Myocyte (in vitro differentiated cells): ENCODE measurements around the gene THAP4. TPM values are rescaled to one million over a fixed set of nuclear protein-coding genes. Genes with fewer than 3 reads are reported as not detected.
A peak's percentile ranks its signal among the peaks of the same experiment; 100 is the strongest.
"Not testable (repeated sequence)": the region's sequence is repeated elsewhere in the genome, so short reads cannot be mapped to it uniquely, and the experiment has no call there.

Experiments used
- DNase-seq: peaks from one replicate; pipeline ENCODE4 v3.0.0-alpha.2; 2012; ENCODE audit warnings: low read depth
- total RNA-seq: library from RNA; depleted of rRNA; stranded (reverse); fragments of >200 nt; gene quantifications from 2 replicates; pipeline ENCODE4 v1.2.3, GENCODE V29; 2014

THAP4 gene
- total RNA-seq, 1 donor from 2014 or later: 54.7 TPM

- DNase-seq: no peak
These were observed 28.9 kb upstream of the THAP4 start for GRCh38 chr2:241665731-241666440.

DNA sequence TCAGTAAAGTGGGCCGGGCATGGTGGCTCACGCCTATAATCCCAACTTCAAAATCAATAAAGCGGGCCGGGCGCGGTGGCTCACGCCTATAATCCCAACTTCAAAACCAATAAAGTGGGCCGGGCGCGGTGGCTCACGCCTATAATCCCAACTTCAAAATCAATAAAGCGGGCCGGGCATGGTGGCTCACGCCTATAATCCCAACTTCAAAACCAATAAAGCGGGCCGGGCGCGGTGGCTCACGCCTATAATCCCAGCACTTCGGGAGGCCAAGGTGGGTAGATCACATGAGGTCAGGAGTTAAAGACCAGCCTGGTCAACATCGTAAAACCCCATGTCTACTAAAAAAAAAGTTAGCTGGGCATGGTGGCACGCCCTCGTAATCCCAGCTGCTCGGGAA lies 25.8 kb upstream of the THAP4 start:
- DNase-seq: not testable (repeated sequence)

DNA sequence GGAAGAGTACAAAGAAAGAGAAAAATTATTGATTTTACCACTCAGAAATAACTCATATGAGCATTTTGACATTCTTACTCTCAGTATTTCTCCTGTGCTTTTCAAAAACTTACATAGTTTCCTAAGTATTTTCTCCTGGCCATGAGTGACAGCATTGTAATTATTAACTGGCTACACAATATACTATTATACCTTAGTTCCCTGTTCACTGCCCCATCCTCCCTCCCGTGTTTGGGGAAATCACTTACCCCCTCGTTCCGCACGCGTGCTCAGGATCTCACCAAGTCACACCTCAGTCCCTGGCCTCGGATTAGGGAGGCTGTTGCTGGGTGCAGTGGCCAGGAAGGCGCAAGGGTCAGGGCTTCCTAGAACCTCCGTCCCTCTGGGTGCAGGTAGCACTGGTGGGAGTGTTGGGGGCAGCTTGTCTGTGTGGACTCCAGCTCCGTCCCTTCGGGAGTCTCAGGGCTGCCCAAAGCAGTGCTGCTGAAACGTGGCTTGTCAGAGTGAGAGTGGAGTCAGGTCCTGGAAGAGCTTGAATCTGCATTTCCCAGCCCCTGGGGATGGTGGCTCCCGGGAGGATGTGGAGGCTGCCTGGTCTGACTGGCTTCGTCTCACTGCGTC lies 23.7 kb upstream of the THAP4 start:
- no peak for DNase-seq

DNA sequence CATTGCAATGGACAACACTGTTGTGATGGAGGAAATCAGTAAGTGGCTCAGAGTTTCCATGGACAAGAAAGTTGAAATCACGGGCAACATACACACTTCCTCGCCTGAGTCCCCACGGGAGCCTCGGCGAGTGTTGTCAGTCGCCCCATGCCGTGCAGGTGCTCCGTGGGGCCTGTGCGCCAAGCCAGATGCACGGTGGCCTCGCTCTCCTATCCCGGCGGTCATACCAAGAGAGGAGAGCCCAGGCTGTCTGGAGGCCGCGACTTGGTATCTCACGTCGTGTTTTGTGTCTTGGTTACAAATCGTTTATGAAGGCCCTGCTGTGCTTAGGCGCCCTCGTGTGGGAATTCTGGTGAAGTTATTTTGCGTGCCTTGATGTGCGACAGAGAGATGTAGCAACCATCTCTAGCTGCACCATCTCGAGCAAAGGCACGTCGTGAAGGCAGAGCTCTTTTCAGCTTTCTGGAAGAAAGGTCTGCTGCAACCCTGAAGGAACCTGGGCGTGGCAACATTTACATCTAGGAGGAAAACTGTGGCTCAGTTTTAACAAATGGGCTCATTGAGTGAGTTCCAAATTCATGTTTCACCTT lies 22.3 kb upstream of the THAP4 start:
- DNase-seq: peak; percentile 78

DNA sequence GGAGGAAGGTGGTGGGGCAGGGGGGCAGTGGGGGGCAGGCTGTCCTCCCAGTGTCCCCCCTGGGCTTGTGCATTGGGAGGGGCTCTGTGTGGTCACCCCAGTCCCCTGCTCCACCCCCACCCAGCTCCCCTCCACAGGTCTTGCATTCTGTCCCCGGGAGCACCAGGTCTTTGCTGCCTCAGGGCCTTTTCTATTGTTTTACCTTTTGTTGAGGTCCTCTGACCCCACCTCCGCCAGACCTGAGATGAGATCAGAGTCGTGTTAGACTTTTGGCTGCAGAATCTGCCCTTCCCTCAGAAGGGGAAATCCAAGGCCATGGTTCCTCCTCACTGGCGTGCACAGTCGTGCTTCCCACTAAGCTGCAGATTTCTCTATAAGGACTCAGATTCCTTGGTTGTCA lies 21.3 kb upstream of the THAP4 start:
- no peak for DNase-seq

DNA sequence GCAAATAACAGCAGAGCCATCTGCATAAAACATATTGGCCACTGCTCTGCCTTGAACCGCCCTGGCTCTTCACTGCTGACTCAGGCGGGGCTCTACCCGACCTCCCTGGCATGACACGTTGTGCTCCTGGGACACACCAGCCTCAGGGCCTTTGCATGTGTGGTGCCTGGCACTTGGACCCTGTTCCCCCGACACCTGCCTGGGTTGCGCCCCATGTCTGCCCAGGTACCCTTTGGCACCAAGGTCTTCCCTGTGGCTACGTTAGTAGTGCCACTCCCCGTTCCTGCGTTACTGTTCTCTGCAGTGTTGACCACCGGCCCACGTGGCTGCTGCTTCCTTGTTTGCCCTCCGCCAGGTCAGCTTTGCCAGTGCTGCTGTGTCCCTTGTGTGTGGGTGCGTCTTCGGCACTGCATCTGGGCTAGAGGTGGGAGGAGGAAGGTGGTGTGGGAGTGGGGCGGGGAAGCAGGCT lies 20.9 kb upstream of the THAP4 start:
- no peak for DNase-seq

- DNase-seq: no peak
These were observed 19.3 kb upstream of the THAP4 start for GRCh38 chr2:241656190-241656741.

DNA sequence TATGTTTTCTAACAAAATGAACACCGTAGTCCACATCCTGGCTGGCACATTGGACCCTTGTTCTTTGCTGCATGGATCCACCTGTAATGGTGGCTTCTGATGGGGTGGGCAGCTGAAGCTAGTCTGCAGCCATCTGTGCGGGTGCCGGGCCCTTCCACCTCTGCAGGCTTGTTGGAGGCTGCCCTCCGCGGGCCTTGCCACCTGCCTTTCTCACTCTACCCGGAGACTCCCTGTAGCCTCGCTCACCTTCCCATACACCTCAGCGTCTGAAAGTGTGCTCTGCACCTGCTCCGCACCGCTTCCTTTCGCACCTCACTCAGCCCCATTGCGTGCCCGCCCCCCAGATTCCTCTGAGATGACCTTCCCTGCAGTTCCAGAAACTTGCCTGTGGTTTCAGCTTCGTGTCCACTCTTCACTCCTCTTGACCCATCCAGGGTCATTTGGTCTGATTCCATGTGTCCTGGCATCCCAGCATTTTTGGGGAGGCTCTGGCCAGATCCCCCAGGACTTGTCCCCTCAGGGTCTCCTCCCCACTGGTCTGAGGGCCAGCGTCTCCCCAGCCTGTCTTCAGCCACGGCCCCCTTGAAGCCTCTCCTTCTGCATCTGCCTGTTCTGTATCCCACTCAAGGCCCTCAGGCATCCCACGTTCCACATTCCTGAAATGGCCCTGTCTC lies 18.7 kb upstream of the THAP4 start:
- peak; percentile 12 for DNase-seq

- no peak for DNase-seq
These were observed 17.6 kb upstream of the THAP4 start for GRCh38 chr2:241654551-241654950.

DNA sequence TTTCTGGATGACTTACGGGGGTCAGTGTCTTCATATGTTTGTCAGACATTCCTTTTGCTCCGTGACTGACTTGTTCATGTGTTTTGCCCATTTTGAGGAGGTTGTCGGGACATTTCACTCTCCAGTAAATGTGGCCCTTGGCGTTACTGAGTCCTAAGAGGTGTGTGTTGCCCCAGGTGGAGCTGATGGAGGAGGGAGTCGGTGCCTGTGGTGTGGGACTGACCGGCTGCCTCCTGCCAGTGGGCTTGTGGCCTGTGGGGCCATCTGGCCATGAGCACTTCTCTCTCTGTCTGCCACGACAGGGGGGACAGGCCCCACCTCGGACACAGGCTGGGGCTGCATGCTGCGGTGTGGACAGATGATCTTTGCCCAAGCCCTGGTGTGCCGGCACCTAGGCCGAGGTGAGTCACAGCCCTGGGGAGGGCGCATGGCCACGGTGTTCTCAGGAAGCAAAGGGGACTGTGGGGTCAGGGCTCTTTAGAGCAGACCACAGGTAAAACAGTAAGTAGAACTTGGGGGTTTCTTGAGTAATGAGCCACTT lies 16.3 kb upstream of the THAP4 start:
- no peak for DNase-seq

DNA sequence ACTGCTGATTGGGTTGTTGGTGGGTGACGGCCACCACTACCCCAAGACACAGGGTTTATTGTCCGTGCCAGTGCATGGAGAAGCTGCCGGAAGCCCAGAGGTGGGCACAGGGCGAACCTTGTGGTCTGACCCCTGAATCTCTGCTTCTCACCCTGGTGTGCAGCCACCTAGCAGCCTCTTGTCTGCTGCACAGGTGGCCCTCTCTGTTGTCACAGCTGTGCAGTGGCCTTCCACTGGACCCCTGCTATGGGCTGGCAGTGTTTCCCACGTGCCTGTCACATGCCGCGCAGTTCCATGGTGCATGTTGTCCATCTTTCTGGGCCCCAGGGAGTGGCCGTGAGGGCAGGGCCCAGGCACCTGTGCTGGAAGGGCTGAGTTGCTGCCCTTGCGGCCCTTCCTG lies 15.8 kb upstream of the THAP4 start:
- no peak for DNase-seq

GRCh38 chr2:241652142-241652541 lies 15.2 kb upstream of the THAP4 start:
- no peak for DNase-seq

GRCh38 chr2:241649927-241650326 lies 13.0 kb upstream of the THAP4 start:
- DNase-seq: no peak

DNA sequence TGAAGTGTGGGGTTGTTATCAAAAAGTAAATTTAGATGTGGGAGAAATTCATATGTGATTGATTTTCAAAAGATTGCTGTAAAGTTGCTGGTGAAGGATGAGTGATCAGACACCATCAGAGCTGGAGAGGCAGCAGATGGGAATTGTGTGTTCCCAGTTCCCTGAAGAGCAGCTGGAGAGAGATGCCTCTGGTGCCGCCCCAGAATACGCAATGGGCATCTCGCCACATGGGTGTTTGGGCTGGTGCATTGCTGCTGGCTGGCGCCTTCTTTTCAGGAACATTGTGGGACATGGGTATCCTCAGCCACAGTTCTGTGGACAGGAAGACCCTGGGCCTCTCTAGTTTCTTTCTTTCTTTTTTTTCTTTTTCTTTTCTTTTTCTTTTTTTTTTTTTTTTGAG lies 12.4 kb upstream of the THAP4 start:
- DNase-seq: peak; percentile 74

- no peak for DNase-seq
These were observed 11.5 kb upstream of the THAP4 start for GRCh38 chr2:241648453-241648852.

DNA sequence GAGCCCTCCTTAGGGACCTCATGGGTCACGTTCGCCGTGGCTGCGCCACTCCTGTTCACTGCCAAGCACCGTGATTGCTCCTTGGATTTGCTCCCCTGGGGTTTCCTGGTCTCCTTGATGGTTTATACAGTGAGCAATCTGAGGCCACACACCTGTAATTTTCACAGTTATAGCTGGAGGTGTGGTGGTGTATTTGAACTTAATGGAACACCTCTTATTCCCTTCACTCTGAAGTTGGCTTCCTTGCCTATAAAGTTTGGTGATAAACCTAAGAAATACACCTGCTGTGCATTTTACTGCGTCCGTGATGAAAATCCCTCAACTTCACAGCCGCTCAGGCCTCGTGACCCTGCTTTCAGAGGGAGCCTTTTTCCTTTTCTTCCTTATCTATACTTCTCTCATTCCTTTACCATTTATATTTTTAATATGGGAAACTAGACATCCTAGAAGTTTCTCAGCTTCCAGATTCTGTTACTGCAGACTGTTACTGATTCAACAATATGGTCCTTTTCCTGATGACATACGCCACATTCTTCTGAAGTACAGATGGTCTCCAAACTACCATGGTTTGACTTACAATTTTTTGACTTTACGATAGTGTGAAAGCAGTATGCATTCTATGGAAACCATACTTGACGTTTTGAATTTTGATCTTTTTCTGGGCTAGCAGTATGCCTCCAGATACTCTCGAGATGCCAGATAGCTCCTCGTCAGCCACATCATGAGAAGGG lies 9.1 kb upstream of the THAP4 start:
- DNase-seq: no peak

GRCh38 chr2:241645056-241645914 lies 8.3 kb upstream of the THAP4 start:
- no peak for DNase-seq

GRCh38 chr2:241641631-241642030 lies 4.7 kb upstream of the THAP4 start:
- DNase-seq: peak; percentile 93

GRCh38 chr2:241640165-241640795 lies 3.3 kb upstream of the THAP4 start:
- DNase-seq: no peak
